Skin of body (tissue), 2 donors: Measurements from ENCODE around the gene RASGRF1. TPM values are rescaled to one million over a fixed set of nuclear protein-coding genes. Genes with fewer than 3 reads are reported as not detected.

Experiments used
- DNase-seq: peaks from one replicate; lab custom pipeline; 2025; lab: John Stamatoyannopoulos, UW
- total RNA-seq: library from RNA; depleted of rRNA; stranded (reverse); fragments of >200 nt; gene quantifications from one replicate; pipeline ENCODE4 v1.2.3, GENCODE V29; 2014

Gene RASGRF1
- total RNA-seq, 1 donor from 2014 or later, result 0.30 TPM

DNA sequence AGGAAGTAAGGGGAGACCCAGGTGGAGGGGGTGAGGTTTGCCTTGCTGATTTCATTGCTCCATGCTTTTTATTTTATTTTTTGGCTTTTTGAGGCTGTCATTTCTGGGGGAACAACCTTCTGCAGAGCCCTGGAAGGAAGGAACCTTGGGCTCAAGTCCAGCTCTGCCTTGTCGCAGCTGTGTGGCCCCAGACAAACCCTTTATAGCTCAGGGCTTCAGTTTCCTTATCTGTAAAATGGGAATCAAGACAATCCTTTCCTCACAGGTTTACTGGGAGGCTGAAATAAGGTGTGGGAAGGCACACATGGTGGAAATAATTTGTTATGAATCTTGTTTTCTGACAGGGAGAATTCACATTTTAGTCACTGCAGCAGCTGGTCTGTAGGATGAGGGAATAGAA lies 100.3 kb downstream of the RASGRF1 start:
- no peak for DNase-seq

GRCh38 chr15:78989701-78990240 lies 100.8 kb downstream of the RASGRF1 start:
- no peak for DNase-seq

GRCh38 chr15:78988361-78988911 lies 102.1 kb downstream of the RASGRF1 start:
- peak; percentile 24 for DNase-seq

DNA sequence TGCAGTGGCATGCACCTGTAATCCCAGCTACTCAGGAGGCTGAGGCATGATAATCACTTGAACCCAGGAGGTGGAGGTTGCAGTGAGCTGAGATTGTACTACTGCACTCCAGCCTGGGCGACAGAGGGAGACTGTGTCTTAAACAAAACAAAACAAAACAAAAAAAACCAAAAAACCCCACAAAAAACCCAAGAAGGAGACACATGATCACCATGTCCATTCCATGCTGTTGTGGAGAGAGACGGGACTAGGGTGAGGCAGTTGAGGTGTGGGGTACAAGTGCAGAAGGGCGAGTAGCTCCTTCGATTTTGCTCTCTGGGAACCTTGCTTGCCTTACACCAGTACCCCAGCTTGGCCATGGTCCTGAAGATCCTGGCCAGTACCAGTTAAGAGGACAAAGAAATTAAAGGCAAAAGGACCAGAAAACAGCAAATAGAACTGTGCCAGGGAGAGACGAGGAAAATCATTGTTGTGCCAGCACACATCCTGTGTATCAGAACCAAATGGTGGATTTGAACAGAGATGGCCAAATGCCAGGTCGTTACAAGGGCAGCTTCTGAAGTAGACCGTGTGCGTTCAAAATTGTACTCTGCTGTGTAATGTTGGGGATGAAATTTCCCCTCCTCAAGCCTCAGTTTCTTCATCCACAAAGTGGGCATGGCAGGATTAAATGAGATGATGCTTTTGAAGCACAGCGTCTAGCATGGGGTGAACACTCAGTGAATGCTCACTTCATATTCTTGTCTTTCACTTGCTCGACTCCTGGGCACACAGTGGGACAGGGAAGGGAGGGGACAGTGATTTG lies 102.8 kb downstream of the RASGRF1 start:
- no peak for DNase-seq

GRCh38 chr15:78985859-78986475 lies 104.6 kb downstream of the RASGRF1 start:
- DNase-seq, result no peak

DNA sequence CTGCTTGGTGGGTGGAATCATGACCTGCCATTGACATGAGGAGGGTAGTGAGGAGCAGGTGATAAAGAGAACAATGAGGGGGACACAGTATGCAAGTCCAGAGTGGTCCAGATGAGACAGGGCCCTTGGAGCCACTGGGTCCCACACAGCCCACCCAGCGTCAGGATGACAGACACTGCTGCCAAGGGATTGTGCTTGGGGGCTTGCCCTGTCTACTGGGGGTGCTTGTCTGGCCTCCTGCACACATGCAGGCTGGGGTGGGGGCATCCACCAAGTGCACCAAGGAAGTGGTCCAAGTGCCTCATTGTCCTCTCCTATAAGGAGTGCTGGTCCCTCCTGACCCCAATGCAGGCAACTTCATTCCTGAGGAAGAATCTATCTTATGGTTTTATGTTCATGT lies 106.5 kb downstream of the RASGRF1 start:
- DNase-seq, result no peak

DNA sequence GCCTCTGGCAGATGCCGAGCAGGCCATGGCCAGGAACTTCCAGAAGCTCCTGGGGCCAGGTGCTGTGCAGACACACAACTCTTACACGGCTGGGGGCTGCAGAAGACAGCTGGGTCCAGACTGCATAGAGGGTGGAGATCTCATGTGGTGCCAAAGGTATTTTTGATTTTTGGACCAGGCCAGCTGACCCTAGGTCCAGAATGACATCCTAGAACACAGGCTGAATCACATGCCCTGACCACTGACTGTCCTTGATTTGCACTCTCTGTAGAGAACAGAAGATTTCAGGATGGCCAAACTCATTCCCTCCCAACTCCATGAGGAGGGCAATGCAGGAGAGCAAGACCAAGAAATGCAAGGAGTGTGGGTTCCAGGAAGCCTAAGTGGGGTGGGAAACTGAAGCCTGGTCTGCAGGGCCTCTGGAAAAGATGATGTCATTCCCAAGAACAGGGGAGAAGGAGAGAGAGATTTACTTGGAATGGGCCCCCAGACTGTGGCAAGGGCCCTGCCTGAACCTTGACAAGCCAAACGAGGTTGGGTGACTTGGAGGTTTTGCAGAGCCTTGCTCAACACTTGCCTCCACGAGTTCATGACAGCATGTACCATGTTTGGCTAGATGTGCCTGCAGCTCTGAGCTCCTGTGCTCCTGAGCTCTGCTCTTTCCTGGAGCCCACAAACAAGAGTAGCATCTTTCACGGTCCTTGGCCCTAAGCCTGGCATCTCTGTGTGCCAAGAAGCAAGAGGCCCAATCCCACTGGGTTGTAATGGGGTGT lies 107.2 kb downstream of the RASGRF1 start:
- no peak for DNase-seq

GRCh38 chr15:78982736-78983135 lies 107.8 kb downstream of the RASGRF1 start:
- no peak for DNase-seq

- no peak for DNase-seq
These were observed 108.9 kb downstream of the RASGRF1 start for GRCh38 chr15:78981532-78982313.

DNA sequence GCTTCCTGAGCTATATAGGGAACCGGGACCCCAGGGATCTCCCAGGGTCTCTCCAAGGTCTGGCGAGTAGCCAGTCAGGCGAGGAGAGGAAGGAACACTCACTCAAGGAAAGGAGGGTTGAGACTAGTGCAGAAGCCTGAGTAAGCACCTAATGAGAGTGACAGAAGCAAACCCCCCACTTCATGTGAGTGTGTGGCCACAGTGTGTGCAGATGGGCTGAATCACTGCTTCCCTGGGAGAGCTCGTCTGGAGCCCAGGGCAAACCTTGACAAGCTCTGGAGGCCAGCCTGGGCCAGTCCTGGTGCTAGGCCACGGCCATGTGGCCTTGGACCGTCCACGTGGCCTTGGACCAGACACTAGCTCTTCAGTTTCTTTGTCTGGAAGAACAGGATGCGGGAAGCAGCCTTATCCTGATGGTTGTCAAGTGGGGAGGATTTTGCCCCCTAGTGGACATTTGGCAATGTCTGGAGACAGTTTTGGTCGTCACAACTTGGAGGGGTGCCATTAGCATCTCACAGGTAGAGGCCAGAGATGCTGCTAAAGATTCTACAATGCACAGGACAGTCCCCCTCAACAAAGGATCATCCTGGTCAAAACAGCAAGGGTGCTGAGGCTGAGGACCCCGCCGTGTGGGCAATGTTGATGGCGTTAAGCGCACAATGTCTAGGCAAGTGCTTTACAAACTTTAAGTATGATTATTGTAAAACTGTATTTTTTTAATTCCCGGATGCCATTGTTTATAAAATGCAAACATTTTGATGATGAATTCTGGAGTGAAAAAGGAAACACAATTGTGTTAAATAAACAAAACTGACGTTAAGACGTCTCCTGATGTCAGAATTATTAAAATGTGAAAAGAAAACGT lies 110.9 kb downstream of the RASGRF1 start:
- DNase-seq, result peak; percentile 54

GRCh38 chr15:78978601-78979179 lies 111.9 kb downstream of the RASGRF1 start:
- no peak for DNase-seq

GRCh38 chr15:78977591-78978347 lies 112.8 kb downstream of the RASGRF1 start:
- no peak for DNase-seq

GRCh38 chr15:78977091-78977571 lies 113.4 kb downstream of the RASGRF1 start:
- DNase-seq, result no peak

GRCh38 chr15:78976691-78977090 lies 113.9 kb downstream of the RASGRF1 start:
- DNase-seq, result no peak

DNA sequence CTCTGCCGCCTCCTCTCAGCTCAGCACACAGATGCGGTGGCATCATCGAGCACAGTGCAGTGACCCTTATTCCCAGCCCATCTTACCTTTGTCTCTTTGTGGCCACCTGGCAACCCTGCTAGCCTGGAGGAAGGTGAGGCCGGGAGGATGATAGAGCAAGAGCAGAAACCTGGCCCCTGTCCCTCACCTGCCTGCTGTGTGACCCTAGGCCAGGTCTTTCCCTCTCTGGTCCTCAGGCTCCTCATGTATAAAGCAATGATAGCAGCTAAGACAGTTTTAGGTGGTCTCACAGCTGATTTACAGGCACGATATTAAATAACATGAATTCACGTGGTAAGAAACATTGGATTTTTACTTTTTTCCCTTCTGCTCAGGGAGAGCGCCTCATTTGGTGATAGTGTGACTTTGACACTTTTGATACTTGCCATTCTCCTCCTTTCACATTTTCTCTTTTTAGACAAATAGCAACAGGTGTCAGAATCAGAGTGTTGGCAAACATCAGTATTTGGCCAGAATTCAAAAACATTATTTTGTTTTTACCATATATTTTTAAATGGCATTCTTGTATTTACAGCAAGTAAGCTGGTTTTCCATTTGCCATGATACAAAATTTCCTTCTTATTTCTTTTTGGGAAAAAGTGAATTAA lies 116.2 kb downstream of the RASGRF1 start:
- no peak for DNase-seq

- no peak for DNase-seq
These were observed 120.8 kb downstream of the RASGRF1 start for GRCh38 chr15:78969687-78970349.

- DNase-seq, result no peak
These were observed 121.9 kb downstream of the RASGRF1 start for GRCh38 chr15:78968539-78969271.
